22Rv1 (cell line): ENCODE results near the gene EIF2S3.

Experiments
- CTCF ChIP-seq: fragments of 450-650 bp; IDR thresholded peaks from 2 replicates; pipeline ENCODE4 v1.5.1; 2017; ENCODE audit warnings: mild to moderate bottlenecking
- ZFX ChIP-seq: fragments of 450-650 bp; IDR thresholded peaks from 2 replicates; pipeline ENCODE4 v1.6.1; 2017; ENCODE audit warnings: antibody characterized with exemption, borderline replicate concordance

- TF ChIP-seq CTCF, result no peak
- no peak for TF ChIP-seq ZFX
Observed at GRCh38 chrX:24079411-24079810, 24.7 kb downstream of the EIF2S3 start.
